Fibroblast of lung (primary cell): ENCODE data around the gene SRPK1. TPM values are rescaled to one million over a fixed set of nuclear protein-coding genes. Genes with fewer than 3 reads are reported as not detected.

Source experiments
- DNase-seq, 2 donors: peaks; one replicate each; pipeline versions ENCODE4 v3.0.0 to v3.0.0-alpha.2; 2010; ENCODE audit warnings: low read depth in 2 of 2
- H2AFZ ChIP-seq: 2 replicates; pipeline ENCODE4 v1.5.1; 2012; ENCODE audit warnings: low read length, control low read depth, inconsistent platforms
- H3K27ac ChIP-seq: 2 replicates; pipeline ENCODE4 v1.5.1; 2011; ENCODE audit warnings: low read length, control low read depth; ENCODE audit not compliant: insufficient read depth
- H3K27me3 ChIP-seq: 2 replicates; pipeline ENCODE4 v1.5.1; 2011; ENCODE audit warnings: mild to moderate bottlenecking, low read length; ENCODE audit not compliant: control insufficient read depth, insufficient read depth
- H3K36me3 ChIP-seq: 2 replicates; pipeline ENCODE4 v1.5.1; 2011; ENCODE audit warnings: low read length; ENCODE audit not compliant: control insufficient read depth, insufficient read depth
- H3K4me1 ChIP-seq: 2 replicates; pipeline ENCODE4 v1.5.1; 2011; ENCODE audit warnings: low read length; ENCODE audit not compliant: control insufficient read depth, insufficient read depth; ENCODE audit errors: extremely low read depth
- H3K4me2 ChIP-seq: 2 replicates; pipeline ENCODE4 v1.5.1; 2011; ENCODE audit warnings: low read length, control low read depth; ENCODE audit not compliant: insufficient read depth; ENCODE audit errors: extremely low read depth
- H3K4me3 ChIP-seq, 4 experiments: fragments of 200-600 bp in 1 of 4; sonication (generic) in 1 of 4; replicated peaks in 1 of 4; 2 replicates each; pipeline ENCODE4 v1.5.1; 2011 to 2016; ENCODE audit warnings: low read length in 4 of 4, low read depth in 3 of 4, mild to moderate bottlenecking in 3 of 4, control low read depth in 2 of 4, inconsistent platforms in 1 of 4, mixed read lengths in 1 of 4; ENCODE audit not compliant: insufficient read depth in 1 of 4; ENCODE audit errors: control extremely low read depth in 1 of 4
- H3K79me2 ChIP-seq: 2 replicates; pipeline ENCODE4 v1.5.1; 2012; ENCODE audit warnings: mild to moderate bottlenecking, low read length, inconsistent platforms; ENCODE audit not compliant: control insufficient read depth, insufficient read depth
- H3K9ac ChIP-seq: 2 replicates; pipeline ENCODE4 v1.5.1; 2011; ENCODE audit warnings: mild to moderate bottlenecking, low read length, control low read depth; ENCODE audit not compliant: insufficient read depth
- H3K9me3 ChIP-seq: 2 replicates; pipeline ENCODE4 v1.5.1; 2012; ENCODE audit warnings: low read depth, low read length; ENCODE audit not compliant: control insufficient read depth, insufficient read depth
- H4K20me1 ChIP-seq: 2 replicates; pipeline ENCODE4 v1.5.1; 2011; ENCODE audit warnings: low read length; ENCODE audit not compliant: control insufficient read depth, insufficient read depth; ENCODE audit errors: extremely low read depth
- EZH2 ChIP-seq: IDR thresholded peaks from 2 replicates; pipeline ENCODE4 v1.5.1; 2012; ENCODE audit warnings: low read length, control low read depth, mild to moderate bottlenecking; ENCODE audit errors: missing control alignments
- polyA plus RNA-seq, 2 donors: library from polyadenylated mRNA; depleted of rRNA in 1 of 2; stranded (reverse) in 1 of 2; unstranded in 1 of 2; fragments of >200 nt; gene quantifications; 2 replicates each; pipeline ENCODE4 v1.2.1, GENCODE V29; 2011 to 2012; ENCODE audit warnings: missing spikeins in 1 of 2
- total RNA-seq: library from RNA; depleted of rRNA; stranded (reverse); fragments of >200 nt; gene quantifications from 2 replicates; pipeline ENCODE4 v1.2.1, GENCODE V29; 2014
- TF ChIP-seq, protein P1 (sequence below), 2 donors: IDR thresholded peaks in 1 of 2; conservative IDR thresholded peaks in 1 of 2; 1 replicate in 1 of 2; 2 replicates in 1 of 2; pipeline ENCODE4 v1.5.1; 2011 to 2012; ENCODE audit warnings: low read length in 2 of 2, control low read depth in 1 of 2, inconsistent platforms in 1 of 2, low read depth in 1 of 2, mild to moderate bottlenecking in 1 of 2

The SRPK1 gene
- total and polyA plus RNA-seq, 2 donors (not counting 1 experiment from before 2014, with no cell fraction given), result 22.2 to 44.8 TPM

- Histone ChIP-seq H4K20me1 (no peaks in the 10 kb centered on the region), H3K9me3 (no peaks in the 10 kb centered on the region), H3K36me3 (no peaks in the 10 kb centered on the region), H3K4me3 (no peak overlapping the region), H3K79me2 (no peaks in the 10 kb centered on the region), H2AFZ (no peak overlapping the region), H3K9ac (no peak overlapping the region), H3K4me1 (no peaks in the 10 kb centered on the region), H3K27me3 (no peaks in the 10 kb centered on the region), H3K27ac (no peak overlapping the region), H3K4me2 (no peak overlapping the region)
- DNase-seq, result no peak
- no peak for TF ChIP-seq EZH2
- TF ChIP-seq, protein P1, sequence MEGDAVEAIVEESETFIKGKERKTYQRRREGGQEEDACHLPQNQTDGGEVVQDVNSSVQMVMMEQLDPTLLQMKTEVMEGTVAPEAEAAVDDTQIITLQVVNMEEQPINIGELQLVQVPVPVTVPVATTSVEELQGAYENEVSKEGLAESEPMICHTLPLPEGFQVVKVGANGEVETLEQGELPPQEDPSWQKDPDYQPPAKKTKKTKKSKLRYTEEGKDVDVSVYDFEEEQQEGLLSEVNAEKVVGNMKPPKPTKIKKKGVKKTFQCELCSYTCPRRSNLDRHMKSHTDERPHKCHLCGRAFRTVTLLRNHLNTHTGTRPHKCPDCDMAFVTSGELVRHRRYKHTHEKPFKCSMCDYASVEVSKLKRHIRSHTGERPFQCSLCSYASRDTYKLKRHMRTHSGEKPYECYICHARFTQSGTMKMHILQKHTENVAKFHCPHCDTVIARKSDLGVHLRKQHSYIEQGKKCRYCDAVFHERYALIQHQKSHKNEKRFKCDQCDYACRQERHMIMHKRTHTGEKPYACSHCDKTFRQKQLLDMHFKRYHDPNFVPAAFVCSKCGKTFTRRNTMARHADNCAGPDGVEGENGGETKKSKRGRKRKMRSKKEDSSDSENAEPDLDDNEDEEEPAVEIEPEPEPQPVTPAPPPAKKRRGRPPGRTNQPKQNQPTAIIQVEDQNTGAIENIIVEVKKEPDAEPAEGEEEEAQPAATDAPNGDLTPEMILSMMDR (conservative IDR thresholded peaks at IDR 0.05 in 1 of 2, IDR thresholded peaks at IDR 0.05 in 1 of 2; ENCODE audit: low read depth in 1 of 2, low read length in 2 of 2), result no peak
These were observed 8.7 kb upstream of the SRPK1 start for GRCh38 chr6:35929601-35930000.

- no peak overlapping the region for H3K27ac ChIP-seq
- H3K4me2 ChIP-seq, result no peak overlapping the region
- H4K20me1 ChIP-seq, result no peaks in the 10 kb centered on the region
- no peak overlapping the region for H3K9ac ChIP-seq
- no peaks in the 10 kb centered on the region for H3K27me3 ChIP-seq
- no peaks in the 10 kb centered on the region for H3K36me3 ChIP-seq
- H3K4me3 ChIP-seq, result no peak overlapping the region
- TF ChIP-seq, protein P1 (conservative IDR thresholded peaks at IDR 0.05 in 1 of 2, IDR thresholded peaks at IDR 0.05 in 1 of 2; ENCODE audit: low read depth in 1 of 2, low read length in 2 of 2), result no peak
- TF ChIP-seq EZH2, result no peak
- H3K4me1 ChIP-seq, result no peaks in the 10 kb centered on the region
- H3K9me3 ChIP-seq, result no peaks in the 10 kb centered on the region
- no peak for DNase-seq
- no peaks in the 10 kb centered on the region for H3K79me2 ChIP-seq
- H2AFZ ChIP-seq, result no peak overlapping the region
These were observed 5.8 kb upstream of the SRPK1 start for GRCh38 chr6:35926509-35927215.

GRCh38 chr6:35925961-35926360, 5.1 kb upstream of the SRPK1 start:
- Histone ChIP-seq H3K79me2 (no peaks in the 10 kb centered on the region), H3K27me3 (no peaks in the 10 kb centered on the region), H3K4me2 (no peak overlapping the region), H3K9me3 (no peaks in the 10 kb centered on the region), H2AFZ (no peak overlapping the region), H3K36me3 (no peaks in the 10 kb centered on the region), H4K20me1 (no peaks in the 10 kb centered on the region), H3K27ac (no peak overlapping the region), H3K9ac (no peak overlapping the region), H3K4me1 (no peaks in the 10 kb centered on the region), H3K4me3 (no peak overlapping the region)
- no peak for DNase-seq
- TF ChIP-seq, protein P1 (conservative IDR thresholded peaks at IDR 0.05 in 1 of 2, IDR thresholded peaks at IDR 0.05 in 1 of 2; ENCODE audit: low read depth in 1 of 2, low read length in 2 of 2), result no peak
- TF ChIP-seq EZH2, result no peak
